HTERT RPE-1 (cell line): ENCODE measurements around the gene FXYD1.

ENCODE experiments used
- in situ Hi-C: fragments of 300-500 bp; cut with MboI; formaldehyde crosslinking; loops from 4 replicates; pipeline ENCODE4 v1.14.3; 2020; ENCODE audit warnings: low sequenced_read_pairs

Gene FXYD1

DNA sequence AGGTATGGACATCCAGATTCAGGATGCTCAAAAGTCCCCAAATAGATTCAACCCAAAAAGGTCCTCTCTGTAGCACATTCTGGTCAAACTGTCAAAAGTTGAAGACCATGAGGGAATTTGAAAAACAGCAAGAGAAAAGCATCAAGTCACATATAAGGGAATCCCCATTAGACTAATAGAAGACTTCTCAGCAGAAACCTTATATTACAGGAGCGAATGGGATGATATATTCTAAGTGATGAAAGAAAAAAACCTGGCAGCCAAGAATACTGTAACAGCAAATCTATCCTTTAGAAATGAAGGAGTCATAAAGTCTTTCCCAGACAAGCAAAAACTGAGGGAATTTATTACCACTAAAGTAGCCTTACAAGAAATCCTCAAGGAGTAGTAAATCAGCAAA, 45.6 kb downstream of the FXYD1 start:
- in situ Hi-C loops = no loop called here

DNA sequence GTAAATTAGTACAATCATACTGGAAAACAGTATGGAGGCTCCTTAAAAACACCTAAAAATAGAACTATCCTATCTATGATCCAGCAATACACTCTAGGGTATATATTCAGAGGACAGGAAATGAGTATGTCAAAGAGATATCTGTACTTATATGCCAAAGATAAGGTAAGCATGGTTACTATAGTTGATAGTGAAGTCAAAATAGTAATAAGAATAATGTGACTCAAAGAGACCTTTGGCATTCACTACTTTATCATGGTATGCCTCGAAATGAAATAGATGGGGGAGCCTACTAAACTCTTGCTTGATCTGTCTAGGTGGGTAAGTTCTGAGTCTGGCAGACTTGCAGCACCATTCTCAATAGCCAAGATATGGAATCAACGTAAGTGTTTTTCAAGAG, 46.3 kb downstream of the FXYD1 start:
- in situ Hi-C loops = no loop called here
